Body of pancreas (tissue), 4 donors: Measurements from ENCODE around the gene AIP. TPM values are rescaled to one million over a fixed set of nuclear protein-coding genes. Genes with fewer than 3 reads are reported as not detected.

Experiments used
- ATAC-seq: fragments of 150-250 bp; one replicate; pipeline ENCODE4 v1.9.1; 2016
- DNase-seq, 4 donors: peaks; one replicate each; pipeline ENCODE4 v3.0.0-alpha.2; 2019
- H3K27ac ChIP-seq, 4 donors: fragments of 200-600 bp; sonication (generic); 1 replicate in 3 of 4; 2 replicates in 1 of 4; pipeline versions ENCODE4 v1.5.1 to v1.6.1; 2016 to 2019; ENCODE audit warnings: mild to moderate bottlenecking in 1 of 4, mixed read lengths in 1 of 4, moderate library complexity in 1 of 4
- H3K27me3 ChIP-seq, 2 donors: fragments of 200-600 bp; sonication (generic); one replicate each; pipeline ENCODE4 v1.6.0; 2016; ENCODE audit warnings: mild to moderate bottlenecking in 1 of 2
- H3K36me3 ChIP-seq, 2 donors: fragments of 200-600 bp; sonication (generic); replicated peaks in 1 of 2; 2 replicates each; pipeline ENCODE4 v1.5.1; 2016; ENCODE audit warnings: low read depth in 2 of 2; ENCODE audit not compliant: insufficient read depth in 1 of 2
- H3K4me1 ChIP-seq: fragments of 200-600 bp; sonication (generic); one replicate; pipeline ENCODE4 v1.6.0; 2016
- H3K4me3 ChIP-seq, 2 donors: fragments of 200-600 bp; sonication (generic); 1 replicate in 1 of 2; 2 replicates in 1 of 2; pipeline ENCODE4 v1.5.1; 2016 to 2019
- H3K9me3 ChIP-seq, 3 donors: fragments of 200-600 bp; sonication (generic); 1 replicate in 2 of 3; 2 replicates in 1 of 3; pipeline ENCODE4 v1.5.1; 2016
- CTCF ChIP-seq, 7 experiments: fragments of 450-650 bp in 4 of 7; fragments of 200-600 bp in 3 of 7; sonication (generic) in 3 of 7; IDR thresholded peaks; one replicate each; pipeline ENCODE4 v1.5.1; 2016 to 2019; ENCODE audit warnings: antibody characterized with exemption in 7 of 7
- POLR2A ChIP-seq, 3 donors: fragments of 450-650 bp; IDR thresholded peaks; one replicate each; pipeline ENCODE4 v1.6.1; 2016; ENCODE audit warnings: antibody characterized with exemption in 3 of 3, mild to moderate bottlenecking in 2 of 3
- WGBS, 2 donors: methylation state at CpG; one replicate each; pipeline ENCODE4 v1.1.5; 2017; 5-methylcytosine and 5-hydroxymethylcytosine counted together
- intact Hi-C: fragments of 100-400 bp; cut with DNase I; formaldehyde crosslinking; loops from one replicate; pipeline ENCODE4 v1.15.1; 2023
- total RNA-seq, 2 donors: library from RNA; depleted of rRNA; stranded (reverse); fragments of >200 nt; gene quantifications; one replicate each; pipeline ENCODE4 v1.1.0, GENCODE V29; 2016

AIP gene
- total RNA-seq, 2 donors from 2014 or later: 21.4 to 39.7 TPM

DNA sequence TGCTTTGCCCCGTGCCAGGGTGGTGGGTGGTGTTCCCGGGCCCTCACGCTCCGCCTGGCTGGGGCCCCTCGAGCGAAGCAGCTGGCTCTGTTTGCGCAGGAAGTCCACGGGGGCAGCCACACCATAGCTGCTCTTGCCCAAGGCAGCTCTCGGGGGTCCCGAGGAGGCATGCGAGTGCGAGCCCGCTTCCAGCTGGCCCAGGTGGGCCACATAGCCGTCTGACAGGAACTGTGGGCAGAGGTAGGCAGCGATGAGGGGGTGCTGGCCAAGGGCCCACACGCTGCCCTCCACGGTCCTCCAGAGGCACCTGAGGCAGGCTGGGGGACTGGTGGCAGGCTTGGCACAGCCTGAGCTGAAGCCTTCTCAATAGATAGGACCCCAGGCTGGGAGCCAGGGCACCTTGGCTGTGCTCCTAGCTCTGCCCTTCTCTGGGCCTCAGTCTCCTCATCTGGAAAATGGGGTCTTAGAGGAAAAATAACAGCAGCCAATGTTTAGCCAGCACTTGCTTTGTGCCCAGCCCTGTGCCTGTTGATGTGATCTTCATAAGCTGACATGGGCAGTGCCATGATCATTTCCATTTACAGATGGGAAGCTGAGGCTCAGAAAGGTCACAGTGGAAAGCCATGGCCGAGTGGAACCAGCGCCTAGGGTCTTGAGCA lies 9.4 kb downstream of the AIP start:
- Histone ChIP-seq H3K36me3 (peaks cover 0 to 10% of the 10 kb centered on the region in 2 donors), H3K9me3 (no peaks in the 10 kb centered on the region), H3K27ac (no peak overlapping the region), H3K4me1 (no peaks in the 10 kb centered on the region), H3K27me3 (no peaks in the 10 kb centered on the region), H3K4me3 (no peak overlapping the region)
- intact Hi-C loops: no loop called here
- DNase-seq: no peak
- WGBS, 2 donors: 40 to 83% methylated on average over 1 to 17 of the region's 19 CpGs
- ATAC-seq: no peak
- no peak for TF ChIP-seq POLR2A (IDR thresholded peaks at IDR 0.05)
- no peak for TF ChIP-seq CTCF (IDR thresholded peaks at IDR 0.05)

GRCh38 chr11:67492801-67493547 lies 10.1 kb downstream of the AIP start:
- intact Hi-C loops: no loop called here
- Histone ChIP-seq H3K27me3 (no peaks in the 10 kb centered on the region), H3K4me3 (no peak overlapping the region), H3K9me3 (no peaks in the 10 kb centered on the region), H3K27ac (no peak overlapping the region), H3K4me1 (no peaks in the 10 kb centered on the region), H3K36me3 (peaks cover 0 to 12% of the 10 kb centered on the region in 2 donors)
- WGBS, 2 donors: 88 to 94% methylated on average over 27 to 37 of the region's 46 CpGs
- TF ChIP-seq CTCF (IDR thresholded peaks at IDR 0.05) (no peak), POLR2A (IDR thresholded peaks at IDR 0.05) (no peak)
- ATAC-seq (no peak), DNase-seq (no peak)

DNA sequence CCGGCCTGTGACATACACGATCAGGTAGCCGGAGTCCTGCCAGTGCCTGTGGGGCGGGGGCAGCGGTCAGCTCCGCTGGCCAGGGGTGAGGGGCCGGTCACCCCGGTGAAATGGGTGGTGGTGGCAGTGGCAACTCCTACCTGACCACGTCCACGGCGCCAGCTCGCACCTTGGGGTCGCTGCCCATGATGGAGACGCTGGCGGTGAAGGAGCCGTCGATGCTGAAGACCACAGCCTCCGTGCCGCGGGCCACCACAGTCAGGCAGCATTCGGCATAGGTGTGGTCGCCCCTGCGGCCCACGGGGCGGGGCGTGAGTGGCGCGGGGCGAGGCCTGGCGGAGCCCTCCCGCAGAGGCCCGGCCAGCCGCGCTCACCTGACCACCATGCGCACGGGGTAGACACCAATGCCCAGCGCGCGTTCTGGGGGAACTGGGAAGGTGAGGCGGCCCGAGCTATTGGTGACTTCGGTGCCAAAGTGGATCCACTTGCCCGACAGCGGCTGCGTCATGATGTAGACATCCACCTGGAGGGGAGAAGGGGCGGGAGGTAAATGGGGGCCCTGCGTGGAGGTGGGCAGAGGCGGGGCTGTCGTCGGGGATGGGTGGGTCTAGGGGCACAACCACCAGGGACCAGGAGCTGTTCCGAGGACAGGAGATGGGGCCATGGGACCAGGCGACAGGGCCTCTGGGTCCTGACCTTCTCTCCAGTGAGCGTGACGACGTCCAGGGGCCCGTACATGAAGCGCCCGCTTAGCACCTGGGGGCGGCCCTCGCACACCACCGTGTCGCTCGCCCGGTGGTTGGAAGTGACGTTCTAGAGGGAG lies 10.9 kb downstream of the AIP start:
- H3K4me1 ChIP-seq: no peaks in the 10 kb centered on the region
- no peaks in the 10 kb centered on the region for H3K27me3 ChIP-seq
- H3K36me3 ChIP-seq: peaks cover 0 to 13% of the 10 kb centered on the region in 2 donors
- ATAC-seq (no peak), DNase-seq (no peak)
- H3K27ac ChIP-seq: no peak overlapping the region
- no peak overlapping the region for H3K4me3 ChIP-seq
- WGBS, 2 donors: 94 to 96% methylated on average over 30 to 61 of the region's 65 CpGs
- intact Hi-C loops: no loop called here
- TF ChIP-seq CTCF (IDR thresholded peaks at IDR 0.05) (no peak), POLR2A (IDR thresholded peaks at IDR 0.05) (no peak)
- no peaks in the 10 kb centered on the region for H3K9me3 ChIP-seq

- no peak overlapping the region for H3K27ac ChIP-seq
- H3K9me3 ChIP-seq: no peaks in the 10 kb centered on the region
- peaks cover 0 to 13% of the 10 kb centered on the region in 2 donors for H3K36me3 ChIP-seq
- H3K27me3 ChIP-seq: no peaks in the 10 kb centered on the region
- TF ChIP-seq POLR2A (IDR thresholded peaks at IDR 0.05): no peak
- no peak for TF ChIP-seq CTCF (IDR thresholded peaks at IDR 0.05)
- H3K4me1 ChIP-seq: no peaks in the 10 kb centered on the region
- no peak for ATAC-seq
- no peak for DNase-seq
- intact Hi-C loops: no loop called here
- no peak overlapping the region for H3K4me3 ChIP-seq
- 92 to 95% methylated on average over 59 of the region's 59 CpGs for WGBS, 2 donors
These were observed 11.8 kb downstream of the AIP start for GRCh38 chr11:67494371-67495233.
